ENCODE data around the gene SETD5.

DNA sequence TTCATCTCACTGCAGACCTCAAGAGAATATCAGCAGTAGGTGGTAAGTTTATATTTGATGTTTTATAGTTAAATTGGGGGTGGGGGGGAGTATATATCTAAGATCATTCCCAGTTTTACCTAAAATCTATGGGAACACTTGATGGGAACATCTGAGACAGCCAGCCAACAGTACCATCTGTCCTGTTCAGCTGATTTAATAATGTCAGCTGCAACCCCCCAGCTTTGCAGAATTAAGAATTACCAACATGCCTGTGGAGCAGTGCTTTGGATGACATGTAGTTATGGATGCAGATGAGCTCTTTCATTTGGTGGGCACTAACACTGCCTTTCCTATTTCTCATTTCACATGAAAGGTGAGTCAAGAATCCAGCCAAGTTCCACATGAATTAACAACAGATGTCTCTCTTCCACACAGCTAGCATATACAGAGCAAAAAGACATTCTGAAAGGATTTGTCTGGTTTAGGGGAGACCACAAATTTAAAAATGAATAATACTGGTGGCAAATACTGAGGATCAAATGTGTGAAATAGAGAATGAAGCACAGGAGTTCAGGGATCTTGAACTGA lies 76.2 kb downstream of the SETD5 start:
- TF ChIP-seq POLR2A (IDR thresholded peaks at IDR 0.05) (no peak), CTCF (IDR thresholded peaks at IDR 0.05) (no peak)

All from Peyer's patch (tissue), 4 donors.